ENCODE measurements around the gene SNTB2. TPM values are rescaled to one million over a fixed set of nuclear protein-coding genes. Genes with fewer than 3 reads are reported as not detected.

Gene SNTB2
- total and polyA plus RNA-seq, 9 of the 15 experiments (the other 6 are each of a cell fraction or from before 2014, with no cell fraction given) = 1.2 to 13.7 (median 5.7) TPM

DNA sequence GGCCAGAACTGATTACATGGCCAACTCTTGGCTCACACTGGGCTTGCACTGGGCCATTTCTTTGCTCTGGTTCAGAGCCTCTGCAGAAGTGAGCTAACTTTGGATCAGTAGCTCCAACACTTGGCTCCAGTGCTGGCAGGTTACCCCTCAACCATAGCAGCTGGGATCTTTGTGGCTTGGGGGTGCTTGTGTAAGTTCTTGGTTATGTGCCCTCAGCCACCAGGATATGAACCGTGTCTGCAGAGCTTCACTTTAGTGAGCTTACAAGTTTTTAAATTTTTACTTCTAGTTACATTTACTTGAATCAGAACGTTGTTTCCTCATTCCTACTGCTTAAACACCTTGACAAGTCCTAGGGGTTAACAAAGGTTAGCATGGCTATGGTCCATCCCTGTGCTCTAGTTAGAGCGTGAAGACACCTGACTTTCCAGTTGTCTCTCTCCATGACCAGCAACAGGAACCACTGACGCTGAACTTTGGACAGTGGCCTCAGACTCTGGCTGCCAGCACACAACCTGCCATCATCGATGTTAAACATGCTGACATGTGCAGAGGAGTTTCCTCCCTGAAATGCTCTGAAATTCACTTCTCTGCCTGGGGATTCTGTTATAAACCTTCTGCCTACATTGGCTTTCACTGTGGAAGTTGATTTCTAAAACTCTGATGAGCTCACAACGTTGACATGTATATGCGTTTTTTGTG is 139.4 kb downstream of the SNTB2 start:
- no peak overlapping the region for H2AFZ ChIP-seq (ENCODE audit: low read depth, low read length)
- DNase-seq (ENCODE audit: extremely low read depth in 1 of 4, low spot score in 3 of 4) (no peak), ATAC-seq (no peak), FAIRE-seq (peak; percentile 77)
- no peak overlapping the region; a peak in 1 of 4 replicates for H3K9ac ChIP-seq (ENCODE audit: insufficient read depth in 1 of 2, low read depth in 2 of 2, low read length in 2 of 2)
- H3K27ac ChIP-seq (ENCODE audit: extremely low read depth, low read depth, low read length) = no peak overlapping the region
- H3K27me3 ChIP-seq (ENCODE audit: control insufficient read depth in 2 of 2, insufficient read depth in 2 of 2, low read length in 2 of 2) = no peaks in the 10 kb centered on the region
- no peaks in the 10 kb centered on the region for H3K9me1 ChIP-seq (ENCODE audit: control insufficient read depth, insufficient read depth, low read length)
- intact Hi-C loops (cut with micrococcal nuclease) = no loop called here
- peaks cover 79% of the 10 kb centered on the region for H3K36me3 ChIP-seq (ENCODE audit: control insufficient read depth, insufficient read depth, low read length)
- 52% methylated on average over 7 of the region's 7 CpGs for WGBS (ENCODE audit: insufficient coverage, low coverage, missing lambda C conversion rate)
- peaks cover 91% of the 10 kb centered on the region for H3K79me2 ChIP-seq (ENCODE audit: control insufficient read depth, insufficient read depth, low read length)
- BruUV-seq (replicated peaks) = no TSS peak
- H4K20me1 ChIP-seq (replicated peaks; ENCODE audit: control insufficient read depth, insufficient read depth, low read length) = peaks cover 40% of the 10 kb centered on the region
- H3K9me3 ChIP-seq (replicated peaks; ENCODE audit: control insufficient read depth, insufficient read depth, low read depth, low read length) = no peaks in the 10 kb centered on the region
- H3K4me3 ChIP-seq = no peak overlapping the region; the same call in 1 of the 2 replicates
- peaks cover 23 to 66% of the 10 kb centered on the region in 2 experiments; a peak in 4 of 5 replicates for H3K4me1 ChIP-seq (replicated peaks in 1 of 2; ENCODE audit: control insufficient read depth in 2 of 2, insufficient read depth in 2 of 2, low read length in 2 of 2)
- in situ Hi-C loops (cut with MboI) = no loop called here
- peak overlapping the region; percentile 53 for H3K4me2 ChIP-seq (ENCODE audit: insufficient read depth, low read length)
- no peak for TF ChIP-seq POLR2G (IDR thresholded peaks at IDR 0.05; ENCODE audit: low read depth, low read length)
- 0 out of 2 replicates have a peak, but pooled peaks have one; percentile 46 for TF ChIP-seq POLR2A (conservative IDR thresholded peaks at IDR 0.05)
- POLR2A ChIA-PET = interaction anchor here (0.7 to 5.1 kb wide), 6 partner anchors 10 to 767 kb away, joined by 3 to 51 read pairs (median 4); partner anchors contain the start of genes COG8 and NIP7
- CTCF ChIA-PET (ENCODE audit: low intra/inter-chr PET ratio) = no interaction called here

- ChIA-PET CTCF (ENCODE audit: low intra/inter-chr PET ratio) (no interaction called here), POLR2A (interaction anchor here (0.6 to 5.1 kb wide), 4 partner anchors 11 to 55 kb away, joined by 3 to 51 read pairs (median 18); partner anchors contain the start of genes COG8 and NIP7)
- intact Hi-C loops (cut with micrococcal nuclease) = no loop called here
- Histone ChIP-seq H3K79me2 (ENCODE audit: control insufficient read depth, insufficient read depth, low read length) (peaks cover 84% of the 10 kb centered on the region), H4K20me1 (replicated peaks; ENCODE audit: control insufficient read depth, insufficient read depth, low read length) (peaks cover 33% of the 10 kb centered on the region), H3K9ac (ENCODE audit: insufficient read depth in 1 of 2, low read depth in 2 of 2, low read length in 2 of 2) (peak overlapping the region; percentile 85 to 97; a peak in 2 of 4 replicates), H3K4me3 (peak overlapping the region; percentile 88), H3K27ac (ENCODE audit: extremely low read depth, low read depth, low read length) (peak overlapping the region; percentile 47; the same call in 2 of the 3 replicates), H2AFZ (ENCODE audit: low read depth, low read length) (no peak overlapping the region), H3K4me1 (replicated peaks in 1 of 2; ENCODE audit: control insufficient read depth in 2 of 2, insufficient read depth in 2 of 2, low read length in 2 of 2) (peaks cover 21 to 69% of the 10 kb centered on the region in 2 experiments; a peak in 4 of 5 replicates), H3K9me3 (replicated peaks; ENCODE audit: control insufficient read depth, insufficient read depth, low read depth, low read length) (no peaks in the 10 kb centered on the region), H3K4me2 (ENCODE audit: insufficient read depth, low read length) (peak overlapping the region; percentile 89), H3K9me1 (ENCODE audit: control insufficient read depth, insufficient read depth, low read length) (no peaks in the 10 kb centered on the region), H3K27me3 (ENCODE audit: control insufficient read depth in 2 of 2, insufficient read depth in 2 of 2, low read length in 2 of 2) (no peaks in the 10 kb centered on the region), H3K36me3 (ENCODE audit: control insufficient read depth, insufficient read depth, low read length) (peaks cover 78% of the 10 kb centered on the region)
- in situ Hi-C loops (cut with MboI) = no loop called here
- ATAC-seq (no peak), FAIRE-seq (peak; percentile 58), DNase-seq (ENCODE audit: extremely low read depth in 1 of 4, low spot score in 3 of 4) (no peak)
- BruUV-seq (replicated peaks) = no TSS peak
- WGBS (ENCODE audit: insufficient coverage, low coverage, missing lambda C conversion rate) = 54% methylated on average over 12 of the region's 14 CpGs
- TF ChIP-seq CBFA2T3 (IDR thresholded peaks at IDR 0.05) (no peak), SMARCB1 (IDR thresholded peaks at IDR 0.05; ENCODE audit: insufficient read length, low read depth) (no peak), GATA2 (CRISPR knock-in tag; IDR thresholded peaks at IDR 0.05) (no peak), AFF4 (CRISPR knock-in tag; IDR thresholded peaks at IDR 0.05) (no peak), RFX5 (IDR thresholded peaks at IDR 0.05; ENCODE audit: low read depth, low read length) (no peak), COPS2 (conservative IDR thresholded peaks at IDR 0.05) (no peak), ZFP36 (IDR thresholded peaks at IDR 0.05; ENCODE audit: low read depth, low read length, partially characterized antibody) (no peak), MAFK (IDR thresholded peaks at IDR 0.05; ENCODE audit: low read length) (no peak), RBM25 (IDR thresholded peaks at IDR 0.05; ENCODE audit: low read depth, low read length, severe bottlenecking) (peak; percentile 45)
Observed at GRCh38 chr16:69327585-69328310, 140.8 kb downstream of the SNTB2 start.

All from K562 (cell line).